Trophoblast cell (in vitro differentiated cells and primary cell): Measurements from ENCODE around the gene SYT15.

Experiments
- DNase-seq, 2 donors: peaks; one replicate each; pipeline ENCODE4 v3.0.0-alpha.2; 2016
- H2AFZ ChIP-seq: 2 replicates; pipeline ENCODE4 v1.6.1; 2013; ENCODE audit warnings: low read length, moderate library complexity, mild to moderate bottlenecking; ENCODE audit not compliant: insufficient read depth, poor library complexity
- H2AK5ac ChIP-seq: 2 replicates; pipeline ENCODE4 v1.6.1; 2013; ENCODE audit warnings: mild to moderate bottlenecking, low read length
- H2BK120ac ChIP-seq: 2 replicates; pipeline ENCODE4 v1.6.1; 2013; ENCODE audit warnings: low read length, mild to moderate bottlenecking, moderate library complexity; ENCODE audit not compliant: insufficient read depth, poor library complexity
- H2BK12ac ChIP-seq: 2 replicates; pipeline ENCODE4 v1.6.1; 2013; ENCODE audit warnings: mild to moderate bottlenecking, low read length, moderate library complexity
- H2BK5ac ChIP-seq: 2 replicates; pipeline ENCODE4 v1.6.1; 2013; ENCODE audit warnings: low read length, low read depth, moderate library complexity, mild to moderate bottlenecking; ENCODE audit not compliant: poor library complexity
- H3K14ac ChIP-seq: 2 replicates; pipeline ENCODE4 v1.6.1; 2013; ENCODE audit warnings: mild to moderate bottlenecking, low read length
- H3K18ac ChIP-seq: 2 replicates; pipeline ENCODE4 v1.6.1; 2013; ENCODE audit warnings: mild to moderate bottlenecking, low read length
- H3K23ac ChIP-seq: 2 replicates; pipeline ENCODE4 v1.6.1; 2013; ENCODE audit warnings: low read length
- H3K27ac ChIP-seq: 2 replicates; pipeline ENCODE4 v1.5.1; 2013; ENCODE audit warnings: low read depth, mild to moderate bottlenecking, inconsistent platforms, low read length, moderate library complexity
- H3K27me3 ChIP-seq: 2 replicates; pipeline ENCODE4 v1.6.1; 2013; ENCODE audit warnings: inconsistent platforms, mild to moderate bottlenecking, low read length, moderate library complexity; ENCODE audit not compliant: insufficient read depth
- H3K36me3 ChIP-seq, 2 experiments: 1 replicate in 1 of 2; 2 replicates in 1 of 2; pipeline ENCODE4 v1.6.1; 2013; ENCODE audit warnings: low read length in 2 of 2, mild to moderate bottlenecking in 2 of 2, moderate library complexity in 1 of 2; ENCODE audit not compliant: insufficient read depth in 2 of 2, control insufficient read depth in 1 of 2
- H3K4ac ChIP-seq: 2 replicates; pipeline ENCODE4 v1.6.1; 2013; ENCODE audit warnings: low read depth, mild to moderate bottlenecking, low read length, moderate library complexity
- H3K4me1 ChIP-seq, 2 experiments: 1 replicate in 1 of 2; 2 replicates in 1 of 2; pipeline ENCODE4 v1.6.1; 2013; ENCODE audit warnings: low read length in 2 of 2, mild to moderate bottlenecking in 2 of 2, moderate library complexity in 1 of 2; ENCODE audit not compliant: insufficient read depth in 2 of 2, control insufficient read depth in 1 of 2
- H3K4me2 ChIP-seq: 2 replicates; pipeline ENCODE4 v1.6.1; 2013; ENCODE audit warnings: inconsistent platforms, mild to moderate bottlenecking, low read length, moderate library complexity
- H3K4me3 ChIP-seq: 2 replicates; pipeline ENCODE4 v1.5.1; 2013; ENCODE audit warnings: mild to moderate bottlenecking, low read depth, low read length, inconsistent platforms
- H3K79me1 ChIP-seq: one replicate; pipeline ENCODE4 v1.6.1; 2013; ENCODE audit warnings: low read length
- H3K79me2 ChIP-seq: 2 replicates; pipeline ENCODE4 v1.6.1; 2013; ENCODE audit warnings: low read length, mild to moderate bottlenecking; ENCODE audit not compliant: control insufficient read depth, insufficient read depth, poor library complexity
- H3K9ac ChIP-seq: 2 replicates; pipeline ENCODE4 v1.6.1; 2013; ENCODE audit warnings: mild to moderate bottlenecking, low read length
- H3K9me3 ChIP-seq: 2 replicates; pipeline ENCODE4 v1.6.1; 2013; ENCODE audit warnings: low read depth, mild to moderate bottlenecking, control low read depth, inconsistent platforms, low read length; ENCODE audit not compliant: insufficient read depth
- H4K12ac ChIP-seq: 2 replicates; pipeline ENCODE4 v1.6.1; 2013; ENCODE audit warnings: low read depth, mild to moderate bottlenecking, low read length, moderate library complexity
- H4K8ac ChIP-seq: 2 replicates; pipeline ENCODE4 v1.6.1; 2013; ENCODE audit warnings: low read depth, mild to moderate bottlenecking, low read length, moderate library complexity
- H4K91ac ChIP-seq: one replicate; pipeline ENCODE4 v1.6.1; 2013; ENCODE audit warnings: low read depth, mild to moderate bottlenecking, low read length, moderate library complexity
- WGBS: extraction: QIAGEN DNeasy Blood & Tissue Kit; methylation state at CpG from one replicate; pipeline ENCODE4 v1.1.7; 2013; ENCODE audit warnings: missing lambda C conversion rate; ENCODE audit not compliant: insufficient read length, insufficient coverage; ENCODE audit errors: extremely low coverage; 5-methylcytosine and 5-hydroxymethylcytosine counted together

Gene SYT15

DNA sequence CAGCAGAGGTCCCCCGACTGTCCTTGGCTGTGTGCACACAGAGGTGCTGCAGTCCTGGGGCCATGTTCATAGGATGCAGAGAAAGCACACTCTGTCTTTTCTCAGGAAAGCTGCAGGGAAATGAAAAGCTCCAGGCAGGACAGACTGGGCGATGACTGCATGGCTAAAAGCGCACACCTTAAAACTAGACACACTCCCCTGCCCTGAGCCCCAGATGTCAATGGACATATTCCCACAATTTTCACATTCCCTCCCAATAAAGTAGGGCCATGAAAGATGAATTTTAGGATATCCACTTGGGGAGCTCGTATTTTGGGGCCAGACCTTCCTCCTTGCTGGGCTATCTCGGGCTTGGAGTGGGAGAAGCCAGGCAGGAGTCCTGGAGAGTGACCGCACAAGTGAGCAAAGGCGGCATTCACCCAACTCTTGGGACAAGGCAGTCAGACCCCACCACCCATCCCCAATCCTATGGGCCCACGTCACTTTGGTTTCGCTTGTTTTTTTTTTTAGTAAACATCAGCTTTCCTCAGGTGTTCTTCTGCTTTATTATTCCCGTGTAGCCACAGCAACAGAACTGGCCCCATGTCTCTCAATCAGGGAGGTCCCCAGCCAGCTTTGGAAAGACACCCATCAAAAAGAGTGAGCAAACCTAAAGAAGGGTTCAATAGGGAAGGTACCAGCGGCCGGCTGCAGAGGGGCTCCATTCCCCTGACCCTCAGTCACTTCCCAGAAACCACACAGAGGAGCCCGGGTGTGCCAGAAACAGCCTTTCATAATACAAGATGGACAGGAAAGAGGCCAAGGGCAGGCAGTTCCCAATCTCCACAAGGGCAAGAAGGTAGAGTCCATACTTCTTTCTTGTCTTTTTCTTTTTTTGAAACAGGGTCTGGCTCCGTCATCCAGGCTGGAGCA lies 35.2 kb upstream of the SYT15 start:
- Histone ChIP-seq H4K12ac (no peak overlapping the region), H3K23ac (no peak overlapping the region), H3K4ac (no peak overlapping the region), H2AFZ (no peak overlapping the region), H3K9ac (no peak overlapping the region), H2AK5ac (no peak overlapping the region), H4K8ac (no peak overlapping the region), H2BK5ac (no peak overlapping the region), H3K79me1 (peaks cover 4% of the 10 kb centered on the region), H3K14ac (no peak overlapping the region), H3K27ac (no peak overlapping the region), H4K91ac (no peak overlapping the region), H3K9me3 (peaks cover 2% of the 10 kb centered on the region), H2BK12ac (no peak overlapping the region), H3K36me3 (no peaks in the 10 kb centered on the region), H3K4me1 (peaks cover 21 to 26% of the 10 kb centered on the region in 2 experiments), H3K4me2 (no peak overlapping the region), H2BK120ac (no peak overlapping the region), H3K79me2 (no peaks in the 10 kb centered on the region), H3K27me3 (no peaks in the 10 kb centered on the region), H3K18ac (no peak overlapping the region), H3K4me3 (no peak overlapping the region)
- no CpG with 5 or more reads among the region's 14 CpGs for WGBS
- DNase-seq, result no peak

DNA sequence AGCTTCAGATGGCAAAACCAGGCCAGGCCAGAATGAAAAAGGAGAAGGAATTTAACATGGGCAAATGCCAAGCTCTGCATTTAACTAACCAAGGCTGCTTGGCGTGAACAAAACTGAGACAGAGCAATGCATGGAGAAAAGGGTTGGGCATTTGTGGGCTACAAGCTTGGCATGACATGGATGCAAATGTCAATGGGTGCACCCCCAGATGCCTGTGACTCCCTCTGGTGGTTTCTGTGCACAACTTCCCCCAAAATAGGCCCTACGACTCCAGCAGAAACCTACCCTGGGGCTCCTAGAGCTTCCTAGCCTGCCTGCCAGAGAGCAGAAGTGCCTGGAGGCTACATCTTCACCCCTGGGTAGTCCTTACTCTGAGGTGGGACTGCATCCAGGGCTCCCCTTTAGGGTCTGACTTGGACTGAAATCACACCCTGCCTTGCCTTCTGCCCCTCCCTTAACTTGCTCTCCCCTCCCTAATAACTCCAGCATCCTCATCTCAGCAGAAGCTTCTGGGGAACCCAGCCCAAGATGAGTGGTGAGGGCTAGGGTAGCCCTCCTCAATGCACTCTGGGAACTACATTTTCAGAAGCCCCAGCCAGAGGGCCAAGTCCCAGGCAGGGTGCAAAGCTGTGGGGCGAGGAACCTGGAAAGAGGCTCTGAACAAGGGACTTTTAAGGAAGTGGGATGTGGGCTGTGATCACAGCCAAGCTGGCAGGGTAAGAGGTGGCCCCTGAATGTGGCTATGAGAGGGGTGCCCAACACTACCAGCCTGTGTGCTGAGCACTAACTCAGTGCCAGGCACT lies 33.7 kb upstream of the SYT15 start:
- Histone ChIP-seq H3K18ac (no peak overlapping the region), H2BK120ac (no peak overlapping the region)

DNA sequence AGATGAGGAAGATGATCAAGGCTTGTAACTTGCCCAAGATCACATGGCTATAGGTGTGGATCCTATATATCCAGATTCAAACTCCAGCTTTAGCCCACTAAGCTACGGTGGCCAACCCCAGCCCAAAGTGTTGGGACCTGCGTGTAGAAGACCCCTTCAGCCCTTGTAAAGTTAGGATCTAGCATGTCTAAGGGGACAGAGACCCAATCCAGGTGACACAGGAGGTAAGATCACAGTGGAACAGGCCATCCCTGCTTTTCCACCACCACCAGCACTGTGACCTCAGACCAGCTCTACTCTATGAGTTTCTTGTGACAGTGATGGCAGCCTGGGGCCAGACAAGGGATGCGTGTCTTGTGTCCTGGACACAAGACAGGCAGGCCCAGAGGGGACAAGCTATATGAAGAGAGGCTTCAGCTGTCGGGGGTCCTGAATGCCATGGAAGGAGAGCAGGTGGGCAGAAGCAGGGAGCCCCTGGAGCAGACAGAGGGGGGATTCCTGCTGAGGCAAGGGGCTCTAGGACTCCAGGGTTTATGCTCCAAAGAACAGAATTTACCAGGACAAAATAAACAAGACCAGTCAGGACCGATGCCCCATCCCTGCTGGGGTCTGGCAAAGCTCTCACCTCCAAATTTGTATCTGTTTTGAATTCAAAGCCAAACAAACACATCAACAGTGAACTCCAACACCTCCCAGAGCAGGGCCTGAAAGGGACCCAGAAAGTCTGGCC lies 32.9 kb upstream of the SYT15 start:
- no peak overlapping the region for H2BK5ac ChIP-seq
- no peak overlapping the region for H2BK12ac ChIP-seq
- H4K12ac ChIP-seq, result no peak overlapping the region
- no peak overlapping the region for H3K27ac ChIP-seq
- no peak overlapping the region for H2BK120ac ChIP-seq
- H3K9me3 ChIP-seq, result peaks cover 2% of the 10 kb centered on the region
- H3K4ac ChIP-seq, result no peak overlapping the region
- H3K79me2 ChIP-seq, result no peaks in the 10 kb centered on the region
- H3K36me3 ChIP-seq, result no peaks in the 10 kb centered on the region
- no peak overlapping the region for H2AFZ ChIP-seq
- no peak overlapping the region for H2AK5ac ChIP-seq
- no peaks in the 10 kb centered on the region for H3K27me3 ChIP-seq
- H3K18ac ChIP-seq, result no peak overlapping the region
- H3K4me2 ChIP-seq, result no peak overlapping the region
- WGBS, result no CpG with 5 or more reads among the region's 5 CpGs
- H4K8ac ChIP-seq, result no peak overlapping the region
- peaks cover 2% of the 10 kb centered on the region for H3K79me1 ChIP-seq
- H3K9ac ChIP-seq, result no peak overlapping the region
- H3K23ac ChIP-seq, result no peak overlapping the region
- DNase-seq, result no peak
- peaks cover 17 to 20% of the 10 kb centered on the region in 2 experiments for H3K4me1 ChIP-seq
- no peak overlapping the region for H4K91ac ChIP-seq
- H3K14ac ChIP-seq, result no peak overlapping the region
- no peak overlapping the region for H3K4me3 ChIP-seq

More for the DNA sequence above, 33.7 kb upstream of the SYT15 start:
- Histone ChIP-seq H3K9me3 (peaks cover 2% of the 10 kb centered on the region), H3K4me1 (peaks cover 21 to 26% of the 10 kb centered on the region in 2 experiments), H2AFZ (no peak overlapping the region), H3K79me2 (no peaks in the 10 kb centered on the region), H3K23ac (no peak overlapping the region), H2BK12ac (no peak overlapping the region), H3K27me3 (no peaks in the 10 kb centered on the region), H3K14ac (no peak overlapping the region), H3K9ac (no peak overlapping the region), H4K91ac (no peak overlapping the region), H3K4me2 (no peak overlapping the region), H2BK5ac (no peak overlapping the region), H2AK5ac (no peak overlapping the region), H4K8ac (no peak overlapping the region), H4K12ac (no peak overlapping the region), H3K4me3 (no peak overlapping the region), H3K4ac (no peak overlapping the region), H3K27ac (no peak overlapping the region), H3K36me3 (no peaks in the 10 kb centered on the region), H3K79me1 (peaks cover 4% of the 10 kb centered on the region)
- DNase-seq, result no peak
- no CpG with 5 or more reads among the region's 3 CpGs for WGBS
